Measurements from ENCODE around the gene PTPRN2. TPM values are rescaled to one million over a fixed set of nuclear protein-coding genes. Genes with fewer than 3 reads are reported as not detected.

PTPRN2 gene
- total and polyA plus RNA-seq, 2 of the 13 experiments (the other 11 are each of a cell fraction or from before 2014, with no cell fraction given): 2.5 to 24.2 TPM

DNA sequence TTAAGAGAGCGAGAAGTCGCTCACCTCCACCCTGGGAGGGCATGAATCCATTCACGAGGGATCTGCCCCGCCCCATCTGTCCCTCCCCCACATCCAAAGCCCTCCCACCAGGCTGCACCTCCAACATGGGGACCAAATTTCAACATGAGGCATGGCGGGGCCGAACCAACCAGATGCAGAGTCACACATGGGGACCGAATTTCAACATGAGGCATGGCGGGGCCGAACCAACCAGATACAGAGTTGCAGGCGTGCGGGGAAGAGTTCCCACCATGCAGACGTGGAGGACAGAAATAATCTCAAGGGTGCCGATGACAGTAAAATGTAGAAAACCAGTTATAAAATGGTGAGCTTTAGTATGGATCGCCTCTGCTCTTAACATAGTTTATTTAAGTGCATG lies 686.5 kb downstream of the PTPRN2 start:
- BruUV-seq (replicated peaks): no TSS peak
- POLR2A ChIA-PET: no interaction called here
- intact Hi-C loops (cut with micrococcal nuclease; ENCODE audit: unreplicated experiment): no loop called here

More for the DNA sequence above, 686.5 kb downstream of the PTPRN2 start:
- Histone ChIP-seq H3K27me3 (ENCODE audit: control insufficient read depth in 1 of 2, insufficient read depth in 2 of 2, low read length in 2 of 2) (no peaks in the 10 kb centered on the region), H3K9me3 (ENCODE audit: low read length) (no peaks in the 10 kb centered on the region), H3K36me3 (replicated peaks in 1 of 2; ENCODE audit: control insufficient read depth in 1 of 2, insufficient read depth in 2 of 2, low read length in 2 of 2) (no peaks in the 10 kb centered on the region), H3K4me3 (replicated peaks in 1 of 3; ENCODE audit: insufficient read depth in 1 of 3, low read depth in 2 of 3, low read length in 3 of 3) (no peak overlapping the region), H4K20me1 (ENCODE audit: insufficient read depth, low read length) (peaks cover 5% of the 10 kb centered on the region; the same call in 1 of the 2 replicates), H2AFZ (ENCODE audit: low read length) (no peak overlapping the region), H3K79me2 (ENCODE audit: insufficient read depth, low read length) (no peaks in the 10 kb centered on the region), H3K27ac (ENCODE audit: extremely low read length, insufficient read depth, low read length) (no peak overlapping the region), H3K4me1 (ENCODE audit: insufficient read depth, low read length) (peaks cover 7% of the 10 kb centered on the region; the same call in 1 of the 2 replicates), H3K9ac (ENCODE audit: insufficient read depth, low read depth, low read length) (no peak overlapping the region), H3K4me2 (ENCODE audit: low read depth, low read length) (no peak overlapping the region)
- CTCF ChIA-PET (ENCODE audit: low intra/inter-chr PET ratio, low total read pairs): no interaction called here
- FAIRE-seq: no peak
- no peak for DNase-seq (ENCODE audit: low spot score)
- in situ Hi-C loops (cut with HindIII; ENCODE audit: extremely low pct_ligation_motif_present, low pct_unique_long_range_greater_than_20kb): no loop called here
- WGBS (ENCODE audit: low lambda C conversion rate): 94% methylated on average over 12 of the region's 14 CpGs
- ATAC-seq: no peak
- no peak for TF ChIP-seq ZNF430 (CRISPR knock-in tag; IDR thresholded peaks at IDR 0.05)
- TF ChIP-seq ZNF121 (CRISPR knock-in tag; IDR thresholded peaks at IDR 0.05): no peak
- TF ChIP-seq BHLHE40 (IDR thresholded peaks at IDR 0.05; ENCODE audit: low read length): no peak
- TF ChIP-seq, protein P1, sequence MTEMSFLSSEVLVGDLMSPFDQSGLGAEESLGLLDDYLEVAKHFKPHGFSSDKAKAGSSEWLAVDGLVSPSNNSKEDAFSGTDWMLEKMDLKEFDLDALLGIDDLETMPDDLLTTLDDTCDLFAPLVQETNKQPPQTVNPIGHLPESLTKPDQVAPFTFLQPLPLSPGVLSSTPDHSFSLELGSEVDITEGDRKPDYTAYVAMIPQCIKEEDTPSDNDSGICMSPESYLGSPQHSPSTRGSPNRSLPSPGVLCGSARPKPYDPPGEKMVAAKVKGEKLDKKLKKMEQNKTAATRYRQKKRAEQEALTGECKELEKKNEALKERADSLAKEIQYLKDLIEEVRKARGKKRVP (CRISPR knock-in tag; IDR thresholded peaks at IDR 0.05): no peak
- TF ChIP-seq, protein P2, sequence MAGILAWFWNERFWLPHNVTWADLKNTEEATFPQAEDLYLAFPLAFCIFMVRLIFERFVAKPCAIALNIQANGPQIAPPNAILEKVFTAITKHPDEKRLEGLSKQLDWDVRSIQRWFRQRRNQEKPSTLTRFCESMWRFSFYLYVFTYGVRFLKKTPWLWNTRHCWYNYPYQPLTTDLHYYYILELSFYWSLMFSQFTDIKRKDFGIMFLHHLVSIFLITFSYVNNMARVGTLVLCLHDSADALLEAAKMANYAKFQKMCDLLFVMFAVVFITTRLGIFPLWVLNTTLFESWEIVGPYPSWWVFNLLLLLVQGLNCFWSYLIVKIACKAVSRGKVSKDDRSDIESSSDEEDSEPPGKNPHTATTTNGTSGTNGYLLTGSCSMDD (CRISPR knock-in tag; IDR thresholded peaks at IDR 0.05): no peak
- TF ChIP-seq, protein P3, sequence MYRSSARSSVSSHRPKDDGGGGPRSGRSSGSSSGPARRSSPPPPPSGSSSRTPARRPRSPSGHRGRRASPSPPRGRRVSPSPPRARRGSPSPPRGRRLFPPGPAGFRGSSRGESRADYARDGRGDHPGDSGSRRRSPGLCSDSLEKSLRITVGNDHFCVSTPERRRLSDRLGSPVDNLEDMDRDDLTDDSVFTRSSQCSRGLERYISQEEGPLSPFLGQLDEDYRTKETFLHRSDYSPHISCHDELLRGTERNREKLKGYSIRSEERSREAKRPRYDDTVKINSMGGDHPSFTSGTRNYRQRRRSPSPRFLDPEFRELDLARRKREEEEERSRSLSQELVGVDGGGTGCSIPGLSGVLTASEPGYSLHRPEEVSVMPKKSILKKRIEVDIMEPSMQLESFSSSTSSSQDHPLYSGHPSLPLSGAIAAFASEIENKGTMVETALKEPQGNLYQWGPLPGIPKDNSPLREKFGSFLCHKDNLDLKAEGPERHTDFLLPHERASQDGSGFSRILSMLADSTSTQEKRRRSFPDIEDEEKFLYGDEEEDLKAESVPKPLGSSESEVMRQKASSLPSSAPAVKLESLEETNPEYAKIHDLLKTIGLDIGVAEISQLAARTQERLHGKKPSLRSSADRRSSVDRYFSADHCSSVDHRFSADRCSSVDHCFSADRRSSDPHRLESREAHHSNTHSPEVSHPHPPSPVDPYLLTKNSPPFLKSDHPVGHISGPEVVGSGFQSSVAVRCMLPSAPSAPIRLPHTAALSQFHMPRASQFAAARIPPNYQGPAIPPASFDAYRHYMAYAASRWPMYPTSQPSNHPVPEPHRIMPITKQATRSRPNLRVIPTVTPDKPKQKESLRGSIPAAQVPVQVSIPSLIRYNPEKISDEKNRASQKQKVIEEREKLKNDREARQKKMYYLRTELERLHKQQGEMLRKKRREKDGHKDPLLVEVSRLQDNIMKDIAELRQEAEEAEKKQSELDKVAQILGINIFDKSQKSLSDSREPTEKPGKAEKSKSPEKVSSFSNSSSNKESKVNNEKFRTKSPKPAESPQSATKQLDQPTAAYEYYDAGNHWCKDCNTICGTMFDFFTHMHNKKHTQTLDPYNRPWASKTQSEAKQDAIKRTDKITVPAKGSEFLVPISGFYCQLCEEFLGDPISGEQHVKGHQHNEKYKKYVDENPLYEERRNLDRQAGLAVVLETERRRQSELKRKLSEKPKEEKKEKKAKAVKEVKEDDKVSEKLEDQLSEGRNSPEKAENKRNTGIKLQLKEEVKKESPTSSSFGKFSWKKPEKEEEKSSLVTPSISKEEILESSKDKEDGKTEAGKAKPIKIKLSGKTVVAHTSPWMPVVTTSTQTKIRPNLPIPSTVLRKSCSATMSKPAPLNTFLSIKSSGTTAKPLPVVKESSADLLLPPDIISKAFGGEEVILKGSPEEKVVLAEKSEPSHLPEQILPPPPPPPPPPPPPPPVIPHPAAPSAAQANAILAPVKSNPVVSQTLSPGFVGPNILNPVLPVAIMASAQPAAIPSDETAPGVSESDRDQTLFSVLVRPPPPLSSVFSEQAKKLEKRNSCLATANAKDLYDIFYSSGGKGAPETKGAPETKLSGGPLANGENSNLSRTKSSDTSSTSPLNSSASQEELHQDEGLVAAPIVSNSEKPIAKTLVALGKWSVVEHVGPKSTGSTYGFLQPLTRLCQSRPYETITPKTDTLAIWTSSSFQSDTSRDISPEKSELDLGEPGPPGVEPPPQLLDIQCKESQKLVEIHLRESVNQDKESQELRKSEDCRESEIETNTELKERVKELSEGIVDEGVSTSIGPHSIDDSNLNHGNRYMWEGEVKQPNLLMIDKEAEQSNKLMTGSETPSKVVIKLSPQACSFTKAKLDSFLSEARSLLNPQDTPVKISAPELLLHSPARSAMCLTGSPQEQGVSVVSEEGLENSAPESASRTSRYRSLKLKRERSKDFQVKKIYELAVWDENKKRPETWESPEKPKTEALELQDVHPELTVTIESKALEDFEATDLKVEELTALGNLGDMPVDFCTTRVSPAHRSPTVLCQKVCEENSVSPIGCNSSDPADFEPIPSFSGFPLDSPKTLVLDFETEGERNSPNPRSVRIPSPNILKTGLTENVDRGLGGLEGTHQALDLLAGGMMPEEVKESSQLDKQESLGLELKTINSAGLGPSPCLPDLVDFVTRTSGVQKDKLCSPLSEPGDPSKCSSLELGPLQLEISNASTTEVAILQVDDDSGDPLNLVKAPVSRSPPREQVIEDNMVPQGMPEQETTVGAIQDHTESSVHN (CRISPR knock-in tag; IDR thresholded peaks at IDR 0.05): no peak
- TF ChIP-seq, protein P4, sequence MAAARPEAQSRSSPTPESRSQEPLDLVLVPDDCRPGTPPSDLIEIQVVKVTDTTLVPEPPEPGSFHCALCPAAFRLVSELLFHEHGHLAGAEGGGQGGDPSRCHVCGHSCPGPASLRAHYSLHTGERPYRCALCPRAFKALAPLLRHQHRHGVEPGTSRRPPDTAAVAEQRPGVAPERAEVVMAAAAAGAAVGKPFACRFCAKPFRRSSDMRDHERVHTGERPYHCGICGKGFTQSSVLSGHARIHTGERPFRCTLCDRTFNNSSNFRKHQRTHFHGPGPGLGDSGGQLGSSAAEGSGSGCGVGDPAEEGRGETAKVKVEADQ (CRISPR knock-in tag; IDR thresholded peaks at IDR 0.05; ENCODE audit: borderline replicate concordance): no peak
